Natural killer cell treated with Interleukin-12 subunit alpha and Interleukin-12 subunit beta and Interleukin-15 and Interleukin-18, amount 100 ng/mL, for 72 hours (primary cell): ENCODE data around the gene DNAH2. TPM values are rescaled to one million over a fixed set of nuclear protein-coding genes. Genes with fewer than 3 reads are reported as not detected.

ENCODE experiments used
- ATAC-seq, 2 donors: fragments of 150-1000 bp; cut with Tn5 transposase in 1 of 2; sonication (Bioruptor Pico), chemical (Tn5 transposase) in 1 of 2; 2 replicates each; pipeline ENCODE4 v1.10.0; 2021
- DNase-seq: peaks from one replicate; pipeline ENCODE4 v3.0.0; 2022; ENCODE audit warnings: low spot score
- H3K27ac Mint-ChIP-seq, 2 donors: 1 replicate in 1 of 2; 2 replicates in 1 of 2; pipeline ENCODE4 v1.8.0; 2022; ENCODE audit warnings: mixed read lengths in 2 of 2, mild to moderate bottlenecking in 1 of 2, moderate library complexity in 1 of 2
- H3K27me3 Mint-ChIP-seq, 2 donors: 1 replicate in 1 of 2; 2 replicates in 1 of 2; pipeline ENCODE4 v1.8.0; 2022; ENCODE audit warnings: mixed read lengths in 2 of 2
- H3K36me3 Mint-ChIP-seq: one replicate; pipeline ENCODE4 v1.8.0; 2022; ENCODE audit warnings: mixed read lengths
- H3K4me1 Mint-ChIP-seq, 2 donors: 1 replicate in 1 of 2; 2 replicates in 1 of 2; pipeline ENCODE4 v1.8.0; 2022; ENCODE audit warnings: low read depth in 2 of 2, mixed read lengths in 2 of 2, mild to moderate bottlenecking in 1 of 2
- H3K4me3 Mint-ChIP-seq: one replicate; pipeline ENCODE4 v1.8.0; 2022; ENCODE audit warnings: mixed read lengths
- H3K9me3 Mint-ChIP-seq: 2 replicates; pipeline ENCODE4 v1.8.0; 2022; ENCODE audit warnings: mixed read lengths
- total RNA-seq, 2 donors: library from RNA; stranded (reverse); gene quantifications; one replicate each; pipeline ENCODE4 v1.2.3, GENCODE V29; 2022

The DNAH2 gene
- total RNA-seq, 2 donors from 2014 or later = 0.10 TPM; not detected in 1

DNA sequence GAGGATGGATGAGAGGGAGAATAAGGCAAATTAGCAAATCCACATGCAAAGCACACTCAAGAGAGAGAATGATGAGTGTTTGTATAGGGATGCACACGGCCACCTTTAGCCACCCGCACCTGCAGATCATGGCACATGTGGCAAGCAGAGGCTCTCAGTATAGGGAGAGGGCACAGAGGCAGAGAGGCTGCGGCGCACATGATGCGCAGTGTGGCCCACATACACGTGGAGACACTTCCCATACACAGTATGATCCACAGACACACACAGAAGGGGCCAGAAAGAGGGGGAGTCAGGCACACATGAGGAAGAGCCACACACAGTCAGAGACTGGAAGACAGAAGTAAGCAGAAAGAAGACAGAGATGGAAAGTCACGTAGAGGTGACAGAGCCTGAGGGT is 164.5 kb downstream of the DNAH2 start:
- peaks cover 0 to 6% of the 10 kb centered on the region in 2 donors for H3K4me1 Mint-ChIP-seq
- no peak overlapping the region for H3K27ac Mint-ChIP-seq
- ATAC-seq (no peak), DNase-seq (no peak)
- no peak overlapping the region for H3K4me3 Mint-ChIP-seq
- H3K27me3 Mint-ChIP-seq = no peaks in the 10 kb centered on the region
- no peaks in the 10 kb centered on the region for H3K9me3 Mint-ChIP-seq
- no peaks in the 10 kb centered on the region for H3K36me3 Mint-ChIP-seq

DNA sequence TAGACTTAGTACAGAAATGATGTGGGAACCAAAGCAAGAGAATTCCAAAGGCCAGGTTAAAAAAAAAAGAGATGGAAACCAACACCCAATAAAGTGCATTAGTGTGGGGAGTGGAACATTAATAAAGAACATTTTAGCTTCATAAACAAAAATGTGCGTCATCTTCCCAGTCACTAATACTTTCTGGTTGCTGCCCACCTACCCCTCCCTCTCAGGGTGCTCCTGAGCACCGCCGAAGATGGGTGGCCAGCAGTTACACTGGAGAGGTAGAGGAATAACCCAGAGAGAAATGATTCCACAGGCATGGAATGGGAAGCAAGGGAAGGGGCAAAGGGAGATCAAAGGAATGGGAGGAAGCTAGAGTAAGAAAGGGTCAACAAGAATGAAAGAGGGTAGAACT is 165.1 kb downstream of the DNAH2 start:
- peaks cover 0 to 6% of the 10 kb centered on the region in 2 donors for H3K4me1 Mint-ChIP-seq
- DNase-seq = no peak
- no peaks in the 10 kb centered on the region for H3K9me3 Mint-ChIP-seq
- no peak for ATAC-seq
- no peak overlapping the region for H3K27ac Mint-ChIP-seq
- no peak overlapping the region for H3K4me3 Mint-ChIP-seq
- no peaks in the 10 kb centered on the region for H3K36me3 Mint-ChIP-seq
- no peaks in the 10 kb centered on the region for H3K27me3 Mint-ChIP-seq

Other genes starting within 250 kb of the DNAH2 start
- 10 to 100 TPM; 19.7 to 26.1 TPM for gene ZBTB4, start 238.1 kb upstream of the DNAH2 start, total RNA-seq
- not detected for gene SLC35G6, start 236.3 kb upstream of the DNAH2 start, total RNA-seq
- 100 to 1,000 TPM; 212 to 283 TPM for gene POLR2A, start 233.4 kb upstream of the DNAH2 start, total RNA-seq
- gene TNFSF12, start 168.7 kb upstream of the DNAH2 start, total RNA-seq = 10 to 100 TPM; 54.9 to 69.3 TPM
- gene TNFSF13, start 159.0 kb upstream of the DNAH2 start, total RNA-seq = 1 to 10 TPM; 3.1 to 6.8 TPM
- 10 to 100 TPM; 56.2 to 90.1 TPM for gene SENP3, start 155.8 kb upstream of the DNAH2 start, total RNA-seq
- gene CD68, start 138.1 kb upstream of the DNAH2 start, total RNA-seq = 10 to 100 TPM; 20.8 to 51.1 TPM
- 10 to 100 TPM; 82.7 to 95.5 TPM for gene MPDU1, start 133.9 kb upstream of the DNAH2 start, total RNA-seq
- under 1 TPM in 1 of 2 donors, not detected in 1; 0.26 TPM for gene SOX15, start 127.7 kb upstream of the DNAH2 start, total RNA-seq
- gene FXR2, start 102.8 kb upstream of the DNAH2 start, total RNA-seq = 10 to 100 TPM; 42.7 to 56.6 TPM
- 10 to 100 TPM; 32.8 to 41.1 TPM for gene SAT2, start 89.9 kb upstream of the DNAH2 start, total RNA-seq
- not detected for gene SHBG, start 87.6 kb upstream of the DNAH2 start, total RNA-seq
- under 1 TPM in 1 of 2 donors, not detected in 1; 0.25 TPM for gene ATP1B2, start 66.8 kb upstream of the DNAH2 start, total RNA-seq
- 100 to 1,000 TPM in 1 of 2 donors, 10 to 100 TPM in 1; 98.2 to 112 TPM for gene TP53, start 30.3 kb upstream of the DNAH2 start, total RNA-seq
- 10 to 100 TPM; 19.4 to 48.2 TPM for gene WRAP53, start 29.3 kb upstream of the DNAH2 start, total RNA-seq
- gene EFNB3, start 12.5 kb upstream of the DNAH2 start, total RNA-seq = not detected
- gene KDM6B, start 116.5 kb downstream of the DNAH2 start, total RNA-seq = 10 to 100 TPM; 52.0 to 67.6 TPM
- 1 to 10 TPM; 2.4 to 2.7 TPM for gene TMEM88, start 137.3 kb downstream of the DNAH2 start, total RNA-seq
- 100 to 1,000 TPM in 1 of 2 donors, 10 to 100 TPM in 1; 54.1 to 105 TPM for gene NAA38, start 139.8 kb downstream of the DNAH2 start, total RNA-seq
- gene CYB5D1, start 140.3 kb downstream of the DNAH2 start, total RNA-seq = 10 to 100 TPM; 11.3 to 12.9 TPM
- gene CHD3, start 171.0 kb downstream of the DNAH2 start, total RNA-seq = 100 to 1,000 TPM; 106 to 192 TPM
- 1 to 10 TPM; 2.5 to 4.7 TPM for gene RNF227, start 198.5 kb downstream of the DNAH2 start, total RNA-seq
- gene KCNAB3, start 212.1 kb downstream of the DNAH2 start, total RNA-seq = 10 to 100 TPM in 1 of 2 donors, 1 to 10 TPM in 1; 8.9 to 14.6 TPM
- gene TRAPPC1, start 214.2 kb downstream of the DNAH2 start, total RNA-seq = 100 to 1,000 TPM; 162 to 217 TPM
- gene CNTROB, start 214.5 kb downstream of the DNAH2 start, total RNA-seq = 10 to 100 TPM; 32.6 to 74.6 TPM